ENCODE results near the gene STAB2.

STAB2 gene

DNA sequence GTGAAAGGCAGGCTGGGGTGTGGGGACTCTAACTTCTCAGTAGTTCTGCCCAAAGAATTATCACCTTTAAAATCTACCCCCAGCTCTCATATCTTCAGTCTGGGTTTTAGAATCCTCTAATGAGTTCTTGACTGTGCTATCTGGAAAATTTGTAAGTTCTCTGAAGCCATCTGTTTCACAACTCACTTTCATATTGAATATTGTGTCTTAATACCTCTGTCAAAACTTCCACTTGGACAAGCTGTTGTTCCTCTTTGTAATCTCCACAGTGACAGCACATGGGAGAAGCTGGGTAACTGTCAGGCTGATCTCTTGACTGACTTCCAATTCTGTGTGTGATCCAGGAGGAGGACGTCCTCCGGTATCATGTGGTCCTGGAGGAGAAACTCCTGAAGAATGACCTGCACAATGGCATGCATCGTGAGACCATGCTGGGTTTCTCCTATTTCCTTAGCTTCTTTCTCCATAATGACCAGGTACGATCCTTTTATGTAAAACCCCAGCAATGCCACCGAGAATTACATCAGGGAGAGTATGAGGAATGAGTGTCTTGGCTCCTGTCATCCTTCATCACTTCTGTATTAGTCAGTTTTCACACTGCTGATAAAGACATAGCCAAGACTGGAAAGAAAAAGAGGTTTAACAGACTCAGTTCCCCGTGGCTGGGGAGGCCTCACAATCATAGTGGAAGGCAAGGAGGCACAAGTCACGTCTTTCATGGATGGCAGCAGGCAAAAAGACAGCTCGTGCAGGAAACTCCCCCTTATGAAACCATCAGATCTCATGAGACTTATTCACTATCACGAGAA, 111.9 kb downstream of the STAB2 start:
- DNase-seq = no peak

DNA sequence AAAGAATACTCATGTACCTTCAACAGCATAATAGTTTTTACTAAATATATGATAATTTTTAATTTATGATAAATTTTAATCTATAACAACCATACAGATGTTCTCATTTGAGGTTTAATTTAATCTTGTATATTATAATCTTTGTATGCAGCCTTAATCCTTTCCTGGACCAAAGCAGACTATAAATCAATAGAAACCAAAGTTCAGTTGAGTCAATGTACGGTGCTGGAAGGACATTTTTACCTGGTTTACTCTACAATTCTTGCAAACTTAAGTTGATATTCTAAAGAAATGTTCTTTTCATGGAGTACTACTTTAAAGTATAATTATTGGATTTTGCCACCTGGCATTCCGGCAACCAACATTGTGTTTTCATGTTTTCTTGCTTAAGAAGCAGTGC, 118.0 kb downstream of the STAB2 start:
- no peak for DNase-seq

DNA sequence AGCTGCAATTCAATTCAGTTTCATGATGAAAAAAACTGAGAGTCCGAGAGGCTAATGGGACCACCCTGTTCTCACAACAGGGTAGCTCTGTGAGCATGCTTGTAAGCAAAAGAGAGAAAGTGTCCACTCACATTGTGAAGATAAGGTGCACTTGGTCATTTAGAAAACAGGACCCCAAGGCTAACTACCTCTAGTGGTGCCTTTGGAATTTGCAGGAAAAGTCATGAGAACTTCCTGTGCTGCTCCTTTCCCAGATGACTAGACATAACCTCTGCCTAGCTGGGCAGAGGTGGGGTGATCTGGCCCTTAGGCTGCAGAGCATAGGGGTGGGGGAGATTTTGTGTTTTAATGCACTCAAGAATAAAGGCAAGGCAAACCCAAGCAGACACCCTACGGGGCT, 118.9 kb downstream of the STAB2 start:
- no peak for DNase-seq

DNA sequence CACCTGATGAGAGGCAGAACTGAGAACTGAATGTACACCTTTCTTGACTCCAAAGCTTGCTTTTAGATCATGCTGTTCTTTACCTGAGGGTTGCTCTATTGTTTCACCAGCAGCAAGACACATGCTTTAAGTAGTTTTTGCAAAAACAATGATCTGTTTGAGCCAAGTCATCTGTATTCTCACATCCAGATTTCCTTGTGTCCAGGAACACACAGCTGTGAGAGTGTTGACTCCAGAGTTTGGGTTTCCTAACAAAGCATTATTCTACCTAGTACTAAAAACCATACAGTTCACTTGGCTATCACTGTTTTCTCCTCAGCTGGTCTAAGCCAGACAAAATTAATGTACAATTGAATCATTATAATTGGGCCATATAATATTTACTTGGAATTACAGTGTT, 120.4 kb downstream of the STAB2 start:
- no peak for DNase-seq

DNA sequence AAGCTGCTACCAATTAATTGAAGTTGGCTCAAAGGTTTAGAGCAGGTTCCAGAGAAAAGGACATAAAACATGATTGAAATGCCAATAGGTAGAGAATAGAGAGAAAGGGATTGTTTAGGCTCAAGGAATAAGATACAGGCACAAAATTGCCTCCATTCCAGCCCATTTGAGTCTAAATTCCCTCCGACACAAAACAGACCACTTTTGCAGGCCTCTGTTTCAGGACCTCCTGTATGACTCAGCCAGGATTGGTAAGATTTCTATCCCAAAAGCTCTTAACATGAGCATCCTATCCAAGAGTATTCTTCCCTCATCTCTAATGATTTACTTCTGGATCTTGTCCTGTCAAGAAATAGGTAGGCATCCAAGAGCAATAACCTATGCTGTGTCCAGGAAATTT, 123.5 kb downstream of the STAB2 start:
- no peak for DNase-seq

DNA sequence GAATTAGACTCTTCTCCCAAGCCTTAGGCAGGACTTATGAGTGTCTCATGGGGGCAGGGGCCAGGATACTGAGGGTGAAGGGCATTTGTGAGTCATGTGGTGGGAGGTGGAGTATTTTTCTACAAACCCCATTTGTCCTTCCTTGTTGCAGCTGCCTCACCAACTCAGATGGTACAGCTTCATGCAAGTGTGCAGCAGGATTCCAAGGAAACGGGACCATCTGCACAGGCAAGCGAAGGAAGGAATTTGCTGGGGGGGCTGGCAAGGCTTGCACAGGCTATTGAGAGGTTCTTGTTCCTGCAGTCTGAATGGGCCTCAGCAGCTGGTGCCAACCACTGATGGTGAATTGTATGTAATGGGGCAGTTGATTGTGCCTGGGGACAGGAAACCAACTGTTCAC, 125.1 kb downstream of the STAB2 start:
- DNase-seq = no peak

DNA sequence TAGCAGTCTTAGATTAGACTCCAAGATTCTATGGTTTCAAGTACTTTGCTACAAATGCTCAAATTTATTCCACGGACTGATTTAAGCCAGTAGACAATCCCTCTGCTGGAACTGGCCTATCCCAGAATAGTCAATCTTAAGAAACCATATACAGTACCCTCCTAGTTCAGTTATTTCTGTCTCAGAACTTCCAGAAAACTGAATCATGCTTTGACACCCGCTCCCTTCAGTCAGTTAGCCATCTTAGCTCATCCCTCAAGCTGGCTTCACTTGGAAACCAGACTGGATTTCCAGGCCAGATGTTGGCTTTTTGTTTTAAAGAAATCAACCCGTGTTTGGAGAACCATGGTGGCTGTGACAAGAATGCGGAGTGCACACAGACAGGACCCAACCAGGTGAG, 128.4 kb downstream of the STAB2 start:
- DNase-seq = no peak

DNA sequence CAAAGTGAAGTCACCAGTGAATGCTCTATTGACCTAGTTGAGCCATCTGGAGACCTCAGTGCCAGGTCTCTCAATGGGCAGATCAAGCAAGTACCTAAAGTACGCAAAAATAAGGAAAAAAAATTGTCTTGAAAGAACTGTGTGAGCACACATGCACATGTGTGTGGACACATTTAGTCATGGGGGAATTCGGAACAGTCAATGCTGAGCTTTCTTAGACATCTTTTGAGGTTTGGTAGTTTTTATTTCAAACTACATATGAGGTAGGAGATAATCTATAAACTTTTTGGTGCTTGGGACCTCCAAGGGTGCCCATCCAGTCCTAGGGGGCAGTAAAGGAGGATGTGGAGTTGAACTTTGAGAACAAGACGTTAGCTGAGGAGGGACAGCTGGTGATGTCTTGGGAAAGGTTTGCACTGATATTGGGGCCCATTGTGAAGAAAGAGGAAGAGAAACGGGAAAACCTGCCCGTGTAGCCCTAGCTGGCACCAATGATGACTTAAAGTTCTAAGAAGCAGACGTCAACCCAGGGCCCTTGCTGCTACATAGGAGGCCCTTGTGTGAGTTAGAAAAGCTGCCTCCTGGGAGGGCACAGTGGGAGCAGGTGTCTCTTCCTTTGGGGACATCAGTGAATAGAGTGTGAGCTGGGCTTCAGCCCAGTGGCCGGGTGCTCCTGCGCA, 129.6 kb downstream of the STAB2 start:
- DNase-seq = no peak

DNA sequence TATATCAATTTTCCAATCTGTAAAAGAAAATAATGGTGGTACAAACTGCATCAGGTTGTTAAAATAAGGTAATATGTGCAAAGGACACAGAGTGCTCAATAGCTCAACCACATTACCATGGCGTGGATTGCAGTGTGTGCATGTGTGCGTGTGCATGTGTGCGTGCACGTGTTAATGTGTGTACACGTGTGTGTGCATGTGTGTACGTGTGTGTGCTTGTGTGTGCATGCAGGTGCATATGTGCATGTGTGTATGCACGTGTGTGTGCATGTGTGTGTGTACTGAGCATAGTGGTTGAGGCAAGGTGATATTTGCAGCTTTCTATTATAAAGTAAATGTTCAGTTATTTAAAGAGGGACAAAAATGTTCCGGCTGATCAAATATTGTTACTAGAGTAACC, 138.3 kb downstream of the STAB2 start:
- DNase-seq = no peak

DNA sequence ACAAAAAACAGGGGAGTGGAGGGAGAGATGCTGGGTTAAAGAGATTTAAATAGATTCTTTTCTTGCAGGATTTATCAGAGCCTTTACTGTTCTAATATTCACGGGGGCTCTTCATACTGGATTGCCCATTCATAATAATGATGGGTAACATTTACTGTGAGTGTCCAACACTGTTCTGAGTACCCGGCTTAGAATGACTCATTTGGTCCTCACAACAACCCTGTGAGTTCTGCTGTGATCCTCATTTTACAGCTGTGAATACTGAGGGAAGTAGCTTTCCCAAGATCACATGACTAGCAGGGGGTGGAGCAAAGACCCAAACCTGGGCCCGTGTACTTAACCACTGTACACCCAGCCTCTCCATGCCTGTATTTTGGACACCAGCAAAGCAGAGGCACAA, 140.6 kb downstream of the STAB2 start:
- no peak for DNase-seq

DNA sequence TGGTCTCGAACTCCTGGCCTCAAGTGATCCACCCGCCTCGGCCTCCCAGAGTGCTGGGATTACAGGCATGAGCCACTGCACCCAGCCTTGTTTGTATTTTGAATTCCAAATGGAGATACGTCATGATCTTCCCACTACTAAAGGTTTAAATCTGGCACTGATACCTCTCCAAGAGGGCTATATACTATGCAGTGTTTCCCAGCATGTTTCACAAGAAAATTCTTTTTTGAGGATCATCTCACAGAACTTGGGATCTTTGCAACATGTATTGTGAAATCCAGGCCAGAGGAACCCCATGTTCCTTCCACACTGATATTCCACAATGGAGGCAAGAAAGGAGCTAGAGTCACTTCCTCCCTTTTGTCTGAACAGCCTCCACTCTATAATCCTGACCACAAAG, 141.2 kb downstream of the STAB2 start:
- no peak for DNase-seq

DNA sequence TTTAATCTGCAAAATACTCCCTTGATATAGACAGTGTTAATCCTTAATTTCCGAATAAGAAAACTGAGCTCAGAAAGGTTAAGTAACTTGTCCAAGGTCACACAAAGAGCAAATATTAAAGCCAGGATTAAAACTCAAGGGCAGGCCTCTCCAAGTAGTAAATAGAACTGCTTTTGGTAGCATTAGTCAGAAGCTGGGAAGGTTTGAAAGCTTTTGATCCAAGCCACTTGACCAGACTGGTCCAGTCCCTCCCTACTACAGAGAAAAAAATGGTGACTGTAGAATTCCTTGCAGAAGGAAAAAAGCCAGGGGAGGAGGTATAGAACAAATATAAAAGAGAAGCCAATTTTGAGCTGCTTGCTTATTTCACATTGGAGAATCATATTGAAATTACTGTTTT, 142.4 kb downstream of the STAB2 start:
- DNase-seq = no peak

DNA sequence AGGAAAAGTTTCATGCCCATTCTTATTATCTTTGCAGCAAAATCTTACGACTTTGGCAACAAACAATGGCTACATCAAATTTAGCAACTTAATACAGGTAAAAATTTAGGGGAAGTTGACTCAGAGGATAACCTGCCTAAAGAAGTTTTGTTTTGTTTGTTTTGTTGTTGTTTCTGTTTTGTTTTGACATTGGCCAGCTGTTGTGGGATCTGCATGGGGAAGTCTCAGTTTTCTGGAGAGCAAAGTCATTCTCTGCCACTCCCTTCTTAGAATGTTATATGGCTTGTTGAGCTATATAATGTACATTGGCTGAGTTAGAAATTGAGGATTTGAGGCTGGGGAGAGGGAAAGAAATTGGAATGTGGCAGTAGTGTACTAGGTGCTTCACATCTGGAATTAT, 144.5 kb downstream of the STAB2 start:
- no peak for DNase-seq

DNA sequence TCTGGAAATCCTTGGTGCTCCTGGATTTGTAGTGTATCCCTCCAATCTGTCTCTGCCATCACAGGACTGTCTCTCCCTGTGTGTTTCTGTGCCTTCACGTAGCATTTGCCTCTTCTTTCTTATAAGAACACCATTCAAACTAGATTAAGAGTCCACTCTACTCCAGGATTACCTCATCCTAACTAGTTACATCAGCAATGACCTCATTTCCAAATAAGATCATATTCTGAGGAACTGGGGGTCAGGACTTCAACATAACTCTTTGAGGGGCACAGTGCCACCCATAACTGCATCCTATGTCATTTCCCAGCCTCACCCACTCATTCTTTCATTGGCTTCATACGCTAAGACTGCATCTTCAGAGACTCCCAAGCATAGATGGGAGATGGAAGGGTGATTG, 147.8 kb downstream of the STAB2 start:
- no peak for DNase-seq

DNA sequence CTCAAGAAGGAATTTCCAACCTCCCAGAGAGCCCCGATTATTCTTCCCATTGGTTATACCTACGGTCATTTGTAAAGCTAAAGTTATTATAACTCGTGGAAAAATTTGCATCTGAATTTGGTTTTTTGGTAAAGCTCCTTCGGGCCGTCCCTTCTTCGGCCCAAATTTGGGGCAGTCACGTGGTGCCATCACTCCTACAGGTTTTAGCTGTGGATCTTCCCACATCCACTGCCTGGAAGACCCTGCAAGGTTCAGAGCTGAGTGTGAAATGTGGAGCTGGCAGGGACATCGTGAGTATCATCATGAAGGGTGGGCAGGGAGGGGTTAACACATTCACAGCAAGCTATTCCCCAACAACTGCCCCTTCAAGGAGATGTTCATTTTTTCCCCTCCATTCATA, 148.2 kb downstream of the STAB2 start:
- no peak for DNase-seq

DNA sequence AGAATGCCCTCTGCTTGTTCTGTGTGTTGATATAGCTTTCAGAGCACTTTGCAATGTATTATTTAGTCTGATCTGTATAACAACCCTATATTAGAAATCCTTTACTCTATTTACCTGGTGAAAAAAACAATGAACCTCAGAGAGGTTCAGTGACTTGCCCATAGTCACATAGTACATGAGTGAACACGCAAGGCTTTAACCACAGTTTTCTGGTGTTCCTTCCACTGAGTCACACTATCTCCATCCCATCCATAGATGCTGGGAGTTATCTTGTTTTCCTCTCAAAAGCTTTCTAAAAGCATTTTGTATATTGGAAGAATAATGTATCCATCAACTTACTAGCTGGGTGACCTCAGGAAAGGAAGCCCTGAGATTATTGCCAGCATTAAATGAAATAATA, 149.5 kb downstream of the STAB2 start:
- no peak for DNase-seq

DNA sequence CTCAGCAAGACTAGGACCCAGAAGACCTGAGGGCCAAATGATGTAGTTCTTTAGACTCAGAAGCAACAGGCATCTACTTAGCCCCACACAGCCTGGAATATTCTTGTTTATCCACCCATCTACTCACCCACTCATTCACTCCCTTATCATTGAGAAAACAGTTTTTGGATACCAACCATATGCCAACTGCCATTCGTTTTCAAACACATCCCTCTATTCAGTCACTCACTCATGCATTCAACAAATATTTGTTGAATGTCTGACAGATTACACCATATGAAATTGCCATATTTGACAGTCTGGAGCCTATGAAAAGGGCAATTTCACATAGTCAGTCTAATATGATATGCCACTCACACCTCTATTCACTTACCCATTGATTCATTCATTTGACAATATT, 150.8 kb downstream of the STAB2 start:
- DNase-seq = no peak

DNA sequence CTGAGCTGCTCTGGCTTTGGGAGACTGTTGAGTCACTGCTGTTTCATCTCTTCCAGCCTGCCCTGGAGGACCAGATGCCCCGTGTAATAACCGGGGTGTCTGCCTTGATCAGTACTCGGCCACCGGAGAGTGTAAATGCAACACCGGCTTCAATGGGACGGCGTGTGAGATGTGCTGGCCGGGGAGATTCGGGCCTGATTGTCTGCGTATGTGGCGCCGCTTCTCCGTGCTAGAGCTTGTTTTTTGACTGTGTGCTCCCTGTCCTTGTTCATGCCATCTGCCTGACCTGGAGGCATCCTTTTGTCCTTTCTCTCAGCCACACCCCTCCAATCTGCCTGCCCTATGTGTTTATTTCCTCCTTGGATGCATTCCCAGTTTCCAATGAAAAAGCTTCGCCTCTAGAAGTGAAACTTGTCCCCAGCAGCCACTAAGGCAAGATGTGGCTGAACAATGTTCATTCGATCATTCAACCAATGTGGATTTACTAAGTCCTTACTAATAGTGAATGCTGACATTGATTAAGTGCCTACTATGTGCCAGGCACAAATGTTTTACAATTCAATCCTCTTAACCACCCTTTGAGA, 155.4 kb downstream of the STAB2 start:
- DNase-seq = no peak

DNA sequence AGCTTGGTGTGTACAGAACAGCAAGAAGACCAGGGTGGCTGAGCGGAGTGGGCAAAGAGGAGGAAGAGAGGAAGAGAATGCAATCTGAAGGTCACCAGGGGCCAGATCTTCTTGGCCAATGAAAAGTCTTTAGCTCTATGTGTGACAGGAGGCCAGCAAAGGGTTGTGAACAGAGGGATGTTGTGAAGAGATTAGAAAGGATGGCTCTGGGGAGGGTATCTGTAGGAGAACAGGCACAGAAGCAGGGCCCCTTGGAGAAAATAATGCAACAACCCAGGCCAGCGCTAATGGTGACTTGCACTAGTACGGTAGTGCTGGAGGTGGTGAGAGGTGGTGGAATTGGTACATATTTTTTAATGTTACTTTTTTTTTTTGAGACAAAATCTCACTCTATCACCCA, 156.7 kb downstream of the STAB2 start:
- no peak for DNase-seq

DNA sequence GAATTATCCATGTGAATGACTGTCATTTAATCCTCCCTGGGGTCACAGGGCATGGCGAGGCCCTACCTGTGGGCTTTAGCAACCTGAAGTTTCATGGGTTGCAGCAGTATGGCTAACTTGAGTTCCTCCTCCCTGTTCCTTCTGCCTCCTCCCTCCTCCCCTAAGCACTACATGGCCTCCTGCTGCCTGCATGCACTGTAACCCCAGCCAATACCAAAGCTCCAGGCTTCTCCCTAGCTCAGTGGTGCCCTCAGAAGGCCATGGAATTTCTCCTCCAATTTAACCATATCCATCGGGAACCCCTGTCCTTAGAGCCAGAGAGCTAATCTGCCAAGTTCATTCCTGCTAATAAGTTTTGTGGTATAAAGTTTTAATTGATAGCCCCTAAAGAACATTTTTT, 158.9 kb downstream of the STAB2 start:
- no peak for DNase-seq

DNA sequence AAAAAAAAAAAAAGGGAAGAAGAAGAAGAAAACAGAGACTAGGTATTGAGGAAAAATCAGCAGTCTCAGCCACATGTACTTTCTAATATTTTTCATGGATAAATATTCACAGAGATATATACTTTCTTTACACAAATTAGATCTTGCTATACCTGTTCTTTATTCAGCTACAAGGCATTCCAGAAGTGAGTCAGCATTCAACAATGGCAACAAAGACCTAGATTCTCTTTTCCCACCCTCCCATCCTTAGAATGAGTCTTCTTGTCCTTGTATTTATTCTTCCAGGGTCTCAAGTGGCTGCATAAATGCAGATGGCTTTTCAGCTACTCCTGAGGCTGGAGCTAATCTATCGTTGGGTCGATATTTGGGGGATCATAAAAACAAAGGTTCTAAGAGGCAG, 160.9 kb downstream of the STAB2 start:
- no peak for DNase-seq

DNA sequence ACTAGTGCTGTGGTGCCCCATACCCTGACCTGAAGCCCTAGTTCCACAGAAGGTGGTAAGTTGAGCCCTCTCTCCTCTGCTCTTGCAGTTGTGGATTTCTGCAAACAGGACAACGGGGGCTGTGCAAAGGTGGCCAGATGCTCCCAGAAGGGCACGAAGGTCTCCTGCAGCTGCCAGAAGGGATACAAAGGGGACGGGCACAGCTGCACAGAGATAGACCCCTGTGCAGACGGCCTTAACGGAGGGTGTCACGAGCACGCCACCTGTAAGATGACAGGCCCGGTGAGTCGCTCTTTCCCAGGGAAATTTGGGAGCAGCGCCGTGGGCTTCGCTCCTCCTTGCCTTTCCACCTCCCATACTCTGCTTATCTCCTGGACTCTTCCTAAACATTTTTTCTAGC, 161.8 kb downstream of the STAB2 start:
- DNase-seq = no peak

DNA sequence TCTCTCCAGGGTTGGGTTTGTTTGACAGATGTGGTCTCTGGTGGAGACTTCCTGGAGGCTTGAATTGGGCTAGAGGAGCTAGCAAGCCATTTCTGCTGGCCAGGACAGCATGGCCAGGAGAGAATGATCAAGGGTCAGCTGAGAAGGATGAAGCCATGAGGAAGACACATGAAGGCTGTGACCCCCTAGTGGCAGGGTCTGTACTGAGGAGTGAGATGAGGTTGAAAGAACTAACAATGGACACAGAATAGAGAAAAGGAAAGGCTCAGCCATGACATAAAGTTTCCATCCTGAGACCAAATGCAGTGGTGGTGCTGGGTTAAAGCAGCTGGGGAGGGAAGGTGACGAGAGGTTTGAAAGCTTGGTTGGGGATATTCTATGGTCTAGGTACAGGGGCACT, 164.1 kb downstream of the STAB2 start:
- DNase-seq = no peak

DNA sequence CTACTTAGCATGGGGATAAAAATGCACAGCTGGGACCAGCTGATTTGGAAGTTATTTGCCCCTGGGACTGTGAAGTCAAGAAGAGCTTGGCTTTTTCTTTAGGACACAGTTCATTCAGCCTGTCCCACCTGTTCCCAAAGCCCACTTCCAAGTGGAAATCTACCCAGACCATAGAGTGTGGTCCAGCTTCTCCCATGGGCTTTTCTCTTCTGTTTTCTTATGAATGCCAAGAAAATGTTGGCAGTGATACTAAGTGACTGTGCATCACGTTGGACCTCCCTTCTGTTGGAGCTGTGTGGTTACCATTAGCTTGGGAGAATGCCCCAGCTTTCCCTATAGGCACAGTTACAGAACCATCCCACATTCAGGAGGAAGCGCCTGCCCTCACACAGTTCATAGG, 164.5 kb downstream of the STAB2 start:
- no peak for DNase-seq

DNA sequence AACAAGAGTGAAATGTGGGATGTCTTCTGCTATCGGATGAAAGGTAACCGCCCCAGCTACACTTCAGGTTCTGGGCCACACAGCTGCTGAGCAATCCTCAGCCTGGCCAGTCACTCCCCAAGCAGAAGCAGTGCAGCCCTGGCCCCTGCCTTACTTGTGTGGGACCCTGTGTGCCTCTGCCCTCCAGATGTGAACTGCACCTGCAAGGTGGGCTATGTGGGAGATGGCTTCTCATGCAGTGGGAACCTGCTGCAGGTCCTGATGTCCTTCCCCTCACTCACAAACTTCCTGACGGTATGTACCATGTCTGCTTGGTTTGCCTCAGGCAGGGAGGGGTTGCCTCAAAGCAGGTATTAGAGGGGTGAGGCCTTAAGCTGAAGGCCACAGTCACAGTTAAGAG, 168.4 kb downstream of the STAB2 start:
- DNase-seq = no peak
